H9 (cell line): ENCODE measurements around the gene RIMBP2. TPM values are rescaled to one million over a fixed set of nuclear protein-coding genes. Genes with fewer than 3 reads are reported as not detected.

Experiments
- DNase-seq: peaks from one replicate; pipeline ENCODE4 v3.0.0-alpha.2; 2017
- H2AFZ ChIP-seq: one replicate; pipeline ENCODE4 v1.6.1; 2013; ENCODE audit warnings: mild to moderate bottlenecking, low read length, control low read depth, moderate library complexity
- H2AK5ac ChIP-seq: 2 replicates; pipeline ENCODE4 v1.6.1; 2013; ENCODE audit warnings: low read length, control low read depth, mixed read lengths; ENCODE audit not compliant: insufficient read length
- H2BK120ac ChIP-seq: one replicate; pipeline ENCODE4 v1.6.1; 2013; ENCODE audit warnings: low read depth, mild to moderate bottlenecking, low read length, control low read depth, inconsistent platforms; ENCODE audit not compliant: poor library complexity, severe bottlenecking
- H2BK12ac ChIP-seq: 2 replicates; pipeline ENCODE4 v1.6.1; 2013; ENCODE audit warnings: low read length, control low read depth, mixed read lengths, low read depth; ENCODE audit not compliant: insufficient read length
- H2BK15ac ChIP-seq: 2 replicates; pipeline ENCODE4 v1.6.1; 2013; ENCODE audit warnings: low read depth, low read length, control low read depth
- H2BK20ac ChIP-seq: one replicate; pipeline ENCODE4 v1.6.1; 2013; ENCODE audit warnings: low read depth, mild to moderate bottlenecking, low read length, control low read depth, inconsistent platforms; ENCODE audit not compliant: poor library complexity, severe bottlenecking
- H2BK5ac ChIP-seq: 2 replicates; pipeline ENCODE4 v1.6.1; 2013; ENCODE audit warnings: low read length, control low read depth, mixed read lengths; ENCODE audit not compliant: insufficient read length
- H3K14ac ChIP-seq: 2 replicates; pipeline ENCODE4 v1.6.1; 2013; ENCODE audit warnings: low read length, control low read depth; ENCODE audit not compliant: insufficient read depth
- H3K18ac ChIP-seq: 2 replicates; pipeline ENCODE4 v1.6.1; 2013; ENCODE audit warnings: low read depth, mild to moderate bottlenecking, mixed read lengths, low read length, control low read depth; ENCODE audit not compliant: insufficient read length
- H3K23ac ChIP-seq: 2 replicates; pipeline ENCODE4 v1.6.1; 2013; ENCODE audit warnings: low read length, control low read depth, mixed read lengths, low read depth; ENCODE audit not compliant: insufficient read length
- H3K23me2 ChIP-seq: 2 replicates; pipeline ENCODE4 v1.6.1; 2013; ENCODE audit warnings: low read depth, mild to moderate bottlenecking, mixed read lengths, low read length, control low read depth; ENCODE audit not compliant: insufficient read length, poor library complexity, severe bottlenecking
- H3K27ac ChIP-seq: 2 replicates; pipeline ENCODE4 v1.5.1; 2013; ENCODE audit warnings: low read length, control low read depth, mixed read lengths, low read depth; ENCODE audit not compliant: insufficient read length
- H3K27me3 ChIP-seq: 2 replicates; pipeline ENCODE4 v1.6.1; 2013; ENCODE audit warnings: low read length, control low read depth, inconsistent platforms; ENCODE audit not compliant: insufficient read depth
- H3K4ac ChIP-seq: 2 replicates; pipeline ENCODE4 v1.6.1; 2013; ENCODE audit warnings: low read depth, mild to moderate bottlenecking, control low read depth, inconsistent platforms, low read length, moderate library complexity
- H3K4me1 ChIP-seq: 2 replicates; pipeline ENCODE4 v1.6.1; 2013; ENCODE audit warnings: low read length, control low read depth, inconsistent platforms; ENCODE audit not compliant: insufficient read depth
- H3K4me2 ChIP-seq: 2 replicates; pipeline ENCODE4 v1.6.1; 2013; ENCODE audit warnings: low read length, control low read depth, mixed read lengths; ENCODE audit not compliant: insufficient read length, insufficient read depth
- H3K56ac ChIP-seq: 2 replicates; pipeline ENCODE4 v1.6.1; 2013; ENCODE audit warnings: low read depth, mild to moderate bottlenecking, mixed read lengths, low read length, control low read depth; ENCODE audit not compliant: insufficient read length
- H3K79me1 ChIP-seq: 2 replicates; pipeline ENCODE4 v1.6.1; 2013; ENCODE audit warnings: low read depth, mild to moderate bottlenecking, moderate library complexity, low read length, control low read depth, inconsistent platforms; ENCODE audit not compliant: insufficient read depth, poor library complexity, severe bottlenecking
- H3K79me2 ChIP-seq: 2 replicates; pipeline ENCODE4 v1.6.1; 2013; ENCODE audit warnings: low read length, control low read depth, inconsistent platforms; ENCODE audit not compliant: insufficient read depth
- H3K9ac ChIP-seq: 2 replicates; pipeline ENCODE4 v1.6.1; 2013; ENCODE audit warnings: low read length, control low read depth, mixed read lengths; ENCODE audit not compliant: insufficient read length; ENCODE audit errors: extremely low read depth
- H3K9me3 ChIP-seq: one replicate; pipeline ENCODE4 v1.6.1; 2013; ENCODE audit warnings: low read depth, low read length, inconsistent platforms; ENCODE audit not compliant: control insufficient read depth
- H3T11ph ChIP-seq: one replicate; pipeline ENCODE4 v1.6.1; 2013; ENCODE audit warnings: mild to moderate bottlenecking, low read length, control low read depth, inconsistent platforms
- H4K20me1 ChIP-seq: one replicate; pipeline ENCODE4 v1.6.1; 2013; ENCODE audit not compliant: control insufficient read depth, insufficient read length, insufficient read depth
- H4K5ac ChIP-seq: 2 replicates; pipeline ENCODE4 v1.6.1; 2013; ENCODE audit warnings: low read depth, mild to moderate bottlenecking, mixed read lengths, low read length, control low read depth; ENCODE audit not compliant: insufficient read length
- H4K8ac ChIP-seq: replicated peaks from 2 replicates; pipeline ENCODE4 v1.6.1; 2013; ENCODE audit warnings: low read length, control low read depth, mixed read lengths, low read depth; ENCODE audit not compliant: insufficient read length
- H4K91ac ChIP-seq: 2 replicates; pipeline ENCODE4 v1.6.1; 2013; ENCODE audit warnings: low read depth, mild to moderate bottlenecking, moderate library complexity, mixed read lengths, low read length, control low read depth; ENCODE audit not compliant: insufficient read length
- H3K27ac Mint-ChIP-seq, 3 experiments: 2 replicates in 2 of 3; 3 replicates in 1 of 3; pipeline ENCODE4 v1.8.0; 2020 to 2021; ENCODE audit warnings: mixed read lengths in 3 of 3, mild to moderate bottlenecking in 1 of 3, moderate library complexity in 1 of 3
- H3K27me3 Mint-ChIP-seq: 2 replicates; pipeline ENCODE4 v1.8.0; 2021; ENCODE audit warnings: low read depth, mild to moderate bottlenecking, moderate library complexity, mixed read lengths
- H3K36me3 Mint-ChIP-seq, 3 experiments: 2 replicates in 2 of 3; 3 replicates in 1 of 3; pipeline ENCODE4 v1.8.0; 2020 to 2021; ENCODE audit warnings: low read depth in 3 of 3, mixed read lengths in 3 of 3; ENCODE audit not compliant: insufficient read depth in 1 of 3
- H3K4me1 Mint-ChIP-seq, 2 experiments: 2 replicates each; pipeline ENCODE4 v1.8.0; 2020; ENCODE audit warnings: mixed read lengths in 2 of 2
- H3K4me3 Mint-ChIP-seq, 2 experiments: 2 replicates in 1 of 2; 3 replicates in 1 of 2; pipeline ENCODE4 v1.8.0; 2020 to 2021; ENCODE audit warnings: mild to moderate bottlenecking in 2 of 2, mixed read lengths in 2 of 2, moderate library complexity in 1 of 2
- H3K9me3 Mint-ChIP-seq, 2 experiments: 2 replicates in 1 of 2; 3 replicates in 1 of 2; pipeline ENCODE4 v1.8.0; 2020; ENCODE audit warnings: mild to moderate bottlenecking in 2 of 2, mixed read lengths in 2 of 2, moderate library complexity in 1 of 2
- WGBS: extraction: QIAGEN DNeasy Blood & Tissue Kit; methylation state at CpG from one replicate; pipeline ENCODE4 v1.1.7; 2013; ENCODE audit warnings: missing lambda C conversion rate, low lambda C conversion rate, mixed read lengths; ENCODE audit not compliant: insufficient read length; ENCODE audit errors: extremely low coverage; 5-methylcytosine and 5-hydroxymethylcytosine counted together
- total RNA-seq: library from RNA; stranded (reverse); gene quantifications from 2 replicates; pipeline ENCODE4 v1.2.1, GENCODE V29; 2021
- TF ChIP-seq, protein P1 (sequence below): fragments of 200-600 bp; sonication (generic); conservative IDR thresholded peaks from 3 replicates; pipeline ENCODE4 v1.8.0; 2021; ENCODE audit warnings: antibody characterized with exemption, mild to moderate bottlenecking

RIMBP2 gene
- total RNA-seq, 1 experiment from 2014 or later: 0.70 TPM

DNA sequence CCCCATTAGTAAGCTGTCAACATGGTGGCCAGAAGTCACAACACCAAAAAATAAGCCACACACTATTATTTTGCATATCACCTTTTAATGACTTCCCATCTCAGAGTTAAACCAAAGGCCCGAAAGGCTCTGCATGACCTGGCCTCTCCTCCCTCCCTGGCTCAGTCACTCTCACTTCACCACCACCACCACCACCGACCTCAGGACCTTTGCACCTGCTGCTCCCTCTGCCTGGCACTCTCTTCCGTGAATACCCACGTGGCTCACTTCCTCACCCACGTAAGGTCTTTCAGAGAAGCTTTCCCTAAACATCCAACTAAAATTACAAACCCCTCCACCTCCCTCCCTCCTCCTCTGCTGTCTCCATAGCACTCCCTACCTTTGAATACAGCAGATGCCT is 134.3 kb downstream of the RIMBP2 start:
- H3K79me1 ChIP-seq: no peaks in the 10 kb centered on the region

More for the DNA sequence above, 134.3 kb downstream of the RIMBP2 start:
- Histone ChIP-seq H2AFZ (no peak overlapping the region), H3K18ac (no peak overlapping the region), H2BK20ac (no peak overlapping the region), H2AK5ac (no peak overlapping the region), H3T11ph (no peak overlapping the region), H3K27ac (no peak overlapping the region), H2BK12ac (no peak overlapping the region), H4K91ac (no peak overlapping the region), H3K56ac (no peak overlapping the region), H2BK5ac (no peak overlapping the region), H3K23ac (no peak overlapping the region), H2BK120ac (no peak overlapping the region), H4K5ac (no peak overlapping the region), H3K4ac (no peak overlapping the region), H3K79me2 (no peaks in the 10 kb centered on the region), H2BK15ac (no peak overlapping the region), H3K4me2 (no peak overlapping the region), H4K20me1 (no peaks in the 10 kb centered on the region), H3K14ac (no peak overlapping the region), H3K9ac (no peak overlapping the region), H3K23me2 (no peaks in the 10 kb centered on the region), H3K4me1 (no peaks in the 10 kb centered on the region), H3K27me3 (no peaks in the 10 kb centered on the region; the same call in 1 of the 2 replicates), H3K9me3 (no peaks in the 10 kb centered on the region), H4K8ac (no peak overlapping the region)
- Mint-ChIP-seq H3K4me1 (no peaks in the 10 kb centered on the region), H3K27me3 (peaks cover 8% of the 10 kb centered on the region), H3K27ac (no peak overlapping the region), H3K9me3 (0 out of 5 replicates have a peak, but pooled peaks cover 0 to 5% of the 10 kb centered on the region in 2 experiments), H3K4me3 (no peak overlapping the region), H3K36me3 (0 out of 7 replicates have a peak, but pooled peaks cover 0 to 2% (median 0%) of the 10 kb centered on the region in 3 experiments)
- TF ChIP-seq, protein P1, sequence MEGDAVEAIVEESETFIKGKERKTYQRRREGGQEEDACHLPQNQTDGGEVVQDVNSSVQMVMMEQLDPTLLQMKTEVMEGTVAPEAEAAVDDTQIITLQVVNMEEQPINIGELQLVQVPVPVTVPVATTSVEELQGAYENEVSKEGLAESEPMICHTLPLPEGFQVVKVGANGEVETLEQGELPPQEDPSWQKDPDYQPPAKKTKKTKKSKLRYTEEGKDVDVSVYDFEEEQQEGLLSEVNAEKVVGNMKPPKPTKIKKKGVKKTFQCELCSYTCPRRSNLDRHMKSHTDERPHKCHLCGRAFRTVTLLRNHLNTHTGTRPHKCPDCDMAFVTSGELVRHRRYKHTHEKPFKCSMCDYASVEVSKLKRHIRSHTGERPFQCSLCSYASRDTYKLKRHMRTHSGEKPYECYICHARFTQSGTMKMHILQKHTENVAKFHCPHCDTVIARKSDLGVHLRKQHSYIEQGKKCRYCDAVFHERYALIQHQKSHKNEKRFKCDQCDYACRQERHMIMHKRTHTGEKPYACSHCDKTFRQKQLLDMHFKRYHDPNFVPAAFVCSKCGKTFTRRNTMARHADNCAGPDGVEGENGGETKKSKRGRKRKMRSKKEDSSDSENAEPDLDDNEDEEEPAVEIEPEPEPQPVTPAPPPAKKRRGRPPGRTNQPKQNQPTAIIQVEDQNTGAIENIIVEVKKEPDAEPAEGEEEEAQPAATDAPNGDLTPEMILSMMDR: no peak
- WGBS: no CpG with 5 or more reads among the region's 5 CpGs
- no peak for DNase-seq
